ENCODE results near the gene PICK1.

PICK1 gene

DNA sequence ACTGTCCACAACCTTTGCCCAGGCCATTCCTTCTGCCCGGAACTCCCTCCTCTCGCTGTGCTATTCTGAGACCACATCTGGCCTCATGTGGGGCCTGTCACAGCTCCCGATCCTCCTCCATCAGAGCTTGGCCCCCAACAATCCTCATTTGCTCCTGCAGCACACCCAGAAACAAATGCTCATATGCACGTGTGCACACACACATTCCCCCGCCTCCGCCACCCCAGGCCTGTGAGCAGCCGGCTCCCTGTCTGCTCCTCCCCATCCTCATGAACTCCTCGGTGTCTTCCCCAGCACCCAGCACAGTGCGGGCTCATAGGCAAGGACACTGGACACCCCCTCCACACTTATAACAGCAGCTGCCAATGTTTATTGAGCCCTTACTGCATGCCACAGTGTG is 29.7 kb upstream of the PICK1 start:
- TF ChIP-seq ZBTB7A (IDR thresholded peaks at IDR 0.05; ENCODE audit: low read depth) (no peak), NFIC (IDR thresholded peaks at IDR 0.05) (no peak), RAD21 (IDR thresholded peaks at IDR 0.05; ENCODE audit: low read depth) (no peak), CREB1 (IDR thresholded peaks at IDR 0.05; ENCODE audit: low read depth) (no peak), CEBPB (IDR thresholded peaks at IDR 0.05) (no peak), YY1 (IDR thresholded peaks at IDR 0.05; ENCODE audit: low read depth) (no peak), TCF12 (IDR thresholded peaks at IDR 0.05; ENCODE audit: low read depth) (no peak)

DNA sequence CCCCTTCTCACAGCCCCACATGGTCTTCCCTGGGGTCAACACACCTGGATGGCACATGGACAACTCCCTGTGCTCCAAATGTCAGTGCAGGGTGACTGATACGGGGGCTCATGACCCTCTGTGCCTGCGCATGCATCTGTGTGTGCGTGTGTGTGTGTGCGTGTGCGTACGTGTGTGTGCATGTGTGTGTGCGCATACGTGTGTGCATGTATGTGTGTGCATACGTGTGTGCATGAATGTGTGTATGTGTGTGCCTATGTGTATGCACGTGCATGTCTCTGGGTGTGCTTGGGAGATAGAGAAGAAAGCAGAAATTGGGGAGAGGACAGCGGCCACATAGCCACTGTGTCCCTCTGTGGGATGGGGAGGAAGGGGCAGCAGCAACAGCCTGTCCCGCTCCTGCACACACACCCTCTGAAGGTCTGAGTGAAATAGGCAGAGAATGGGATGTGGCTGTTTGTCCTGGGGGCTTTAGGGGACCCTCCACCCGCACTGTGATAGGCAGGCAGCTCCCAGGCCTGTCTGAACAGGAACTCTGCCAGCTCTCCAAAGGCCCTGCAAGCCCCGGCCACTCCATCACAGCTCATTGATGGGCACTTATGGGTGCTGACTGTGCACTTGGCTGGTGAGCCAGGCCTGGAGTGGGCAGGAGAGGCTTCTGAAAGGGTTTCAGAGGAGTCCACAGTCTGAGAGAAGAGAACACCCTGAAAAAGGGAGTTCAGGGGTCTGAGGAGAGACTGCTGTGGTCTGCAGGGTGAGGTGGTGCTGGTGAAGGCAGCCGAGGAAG is 28.7 kb upstream of the PICK1 start:
- TF ChIP-seq ZBTB7A (IDR thresholded peaks at IDR 0.05; ENCODE audit: low read depth) (no peak), TAF1 (IDR thresholded peaks at IDR 0.05; ENCODE audit: low read depth) (no peak), CREB1 (IDR thresholded peaks at IDR 0.05; ENCODE audit: low read depth) (no peak), EGR1 (IDR thresholded peaks at IDR 0.05) (no peak)

DNA sequence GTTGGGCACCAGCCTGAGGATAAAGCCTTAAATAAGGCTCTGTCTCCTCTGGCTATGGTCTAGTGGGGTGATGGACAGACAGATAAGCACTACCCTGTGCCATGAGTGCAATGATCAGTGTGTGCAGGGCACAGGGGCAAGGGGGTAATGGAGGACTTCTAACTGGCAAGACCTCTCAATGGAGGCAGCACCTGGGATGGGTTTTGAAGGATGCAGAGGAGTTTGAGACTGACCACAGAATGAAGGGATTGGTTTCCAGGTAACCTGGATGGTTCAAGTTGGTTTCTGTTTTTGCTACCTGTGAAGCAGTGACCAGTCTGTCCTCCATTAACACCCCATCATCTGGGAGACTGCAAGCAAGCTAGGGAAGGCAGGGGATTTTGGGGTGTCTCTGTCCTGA is 27.8 kb upstream of the PICK1 start:
- TF ChIP-seq, protein P1, sequence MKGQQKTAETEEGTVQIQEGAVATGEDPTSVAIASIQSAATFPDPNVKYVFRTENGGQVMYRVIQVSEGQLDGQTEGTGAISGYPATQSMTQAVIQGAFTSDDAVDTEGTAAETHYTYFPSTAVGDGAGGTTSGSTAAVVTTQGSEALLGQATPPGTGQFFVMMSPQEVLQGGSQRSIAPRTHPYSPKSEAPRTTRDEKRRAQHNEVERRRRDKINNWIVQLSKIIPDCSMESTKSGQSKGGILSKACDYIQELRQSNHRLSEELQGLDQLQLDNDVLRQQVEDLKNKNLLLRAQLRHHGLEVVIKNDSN (IDR thresholded peaks at IDR 0.05), result no peak
- TF ChIP-seq CREB1 (IDR thresholded peaks at IDR 0.05; ENCODE audit: low read depth), result no peak
- TF ChIP-seq, protein P2, sequence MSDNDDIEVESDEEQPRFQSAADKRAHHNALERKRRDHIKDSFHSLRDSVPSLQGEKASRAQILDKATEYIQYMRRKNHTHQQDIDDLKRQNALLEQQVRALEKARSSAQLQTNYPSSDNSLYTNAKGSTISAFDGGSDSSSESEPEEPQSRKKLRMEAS (IDR thresholded peaks at IDR 0.05), result no peak
- TF ChIP-seq, protein P3, sequence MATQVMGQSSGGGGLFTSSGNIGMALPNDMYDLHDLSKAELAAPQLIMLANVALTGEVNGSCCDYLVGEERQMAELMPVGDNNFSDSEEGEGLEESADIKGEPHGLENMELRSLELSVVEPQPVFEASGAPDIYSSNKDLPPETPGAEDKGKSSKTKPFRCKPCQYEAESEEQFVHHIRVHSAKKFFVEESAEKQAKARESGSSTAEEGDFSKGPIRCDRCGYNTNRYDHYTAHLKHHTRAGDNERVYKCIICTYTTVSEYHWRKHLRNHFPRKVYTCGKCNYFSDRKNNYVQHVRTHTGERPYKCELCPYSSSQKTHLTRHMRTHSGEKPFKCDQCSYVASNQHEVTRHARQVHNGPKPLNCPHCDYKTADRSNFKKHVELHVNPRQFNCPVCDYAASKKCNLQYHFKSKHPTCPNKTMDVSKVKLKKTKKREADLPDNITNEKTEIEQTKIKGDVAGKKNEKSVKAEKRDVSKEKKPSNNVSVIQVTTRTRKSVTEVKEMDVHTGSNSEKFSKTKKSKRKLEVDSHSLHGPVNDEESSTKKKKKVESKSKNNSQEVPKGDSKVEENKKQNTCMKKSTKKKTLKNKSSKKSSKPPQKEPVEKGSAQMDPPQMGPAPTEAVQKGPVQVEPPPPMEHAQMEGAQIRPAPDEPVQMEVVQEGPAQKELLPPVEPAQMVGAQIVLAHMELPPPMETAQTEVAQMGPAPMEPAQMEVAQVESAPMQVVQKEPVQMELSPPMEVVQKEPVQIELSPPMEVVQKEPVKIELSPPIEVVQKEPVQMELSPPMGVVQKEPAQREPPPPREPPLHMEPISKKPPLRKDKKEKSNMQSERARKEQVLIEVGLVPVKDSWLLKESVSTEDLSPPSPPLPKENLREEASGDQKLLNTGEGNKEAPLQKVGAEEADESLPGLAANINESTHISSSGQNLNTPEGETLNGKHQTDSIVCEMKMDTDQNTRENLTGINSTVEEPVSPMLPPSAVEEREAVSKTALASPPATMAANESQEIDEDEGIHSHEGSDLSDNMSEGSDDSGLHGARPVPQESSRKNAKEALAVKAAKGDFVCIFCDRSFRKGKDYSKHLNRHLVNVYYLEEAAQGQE (IDR thresholded peaks at IDR 0.05; ENCODE audit: low read depth), result no peak
- no peak for TF ChIP-seq ZBTB7A (IDR thresholded peaks at IDR 0.05; ENCODE audit: low read depth)
- TF ChIP-seq EP300 (IDR thresholded peaks at IDR 0.05; ENCODE audit: borderline replicate concordance), result no peak
- TF ChIP-seq YY1 (IDR thresholded peaks at IDR 0.05; ENCODE audit: low read depth), result no peak
- no peak for TF ChIP-seq TCF12 (IDR thresholded peaks at IDR 0.05; ENCODE audit: low read depth)
- TF ChIP-seq TEAD4 (IDR thresholded peaks at IDR 0.05), result no peak
- no peak for TF ChIP-seq FOXM1 (IDR thresholded peaks at IDR 0.05; ENCODE audit: borderline replicate concordance, low read depth)
- TF ChIP-seq NFIC (IDR thresholded peaks at IDR 0.05), result no peak
- no peak for TF ChIP-seq CEBPB (IDR thresholded peaks at IDR 0.05)
- no peak for TF ChIP-seq EGR1 (IDR thresholded peaks at IDR 0.05)
- no peak for TF ChIP-seq RAD21 (IDR thresholded peaks at IDR 0.05; ENCODE audit: low read depth)
- no peak for TF ChIP-seq TAF1 (IDR thresholded peaks at IDR 0.05; ENCODE audit: low read depth)

DNA sequence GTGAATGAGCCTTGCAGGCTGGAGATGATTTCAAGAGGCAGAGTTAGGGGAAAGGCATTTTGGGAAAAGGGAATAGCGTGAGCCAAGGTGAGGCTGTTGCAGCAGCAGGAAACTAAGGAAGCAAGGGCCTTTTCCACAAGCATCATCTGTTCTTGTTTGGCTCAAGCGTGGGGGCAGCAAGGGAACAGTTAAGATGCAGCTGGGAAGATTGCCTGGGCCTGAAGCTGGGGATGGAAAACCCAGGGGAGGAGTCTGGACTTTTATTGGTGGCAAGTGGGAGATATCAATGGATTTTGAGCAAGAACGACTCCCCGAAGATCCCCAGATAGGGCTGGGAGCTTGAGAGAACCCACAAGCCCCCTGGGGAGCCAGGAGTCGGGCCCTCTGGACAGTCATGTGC is 27.3 kb upstream of the PICK1 start:
- TF ChIP-seq CREB1 (IDR thresholded peaks at IDR 0.05; ENCODE audit: low read depth) (no peak), EP300 (IDR thresholded peaks at IDR 0.05; ENCODE audit: borderline replicate concordance) (no peak), RAD21 (IDR thresholded peaks at IDR 0.05; ENCODE audit: low read depth) (no peak), ZBTB7A (IDR thresholded peaks at IDR 0.05; ENCODE audit: low read depth) (no peak), CEBPB (IDR thresholded peaks at IDR 0.05) (no peak), TEAD4 (IDR thresholded peaks at IDR 0.05) (no peak), EGR1 (IDR thresholded peaks at IDR 0.05) (no peak), TAF1 (IDR thresholded peaks at IDR 0.05; ENCODE audit: low read depth) (no peak), NFIC (IDR thresholded peaks at IDR 0.05) (no peak), FOXM1 (IDR thresholded peaks at IDR 0.05; ENCODE audit: borderline replicate concordance, low read depth) (no peak)
- TF ChIP-seq, protein P1 (IDR thresholded peaks at IDR 0.05), result no peak
- TF ChIP-seq, protein P2 (IDR thresholded peaks at IDR 0.05), result no peak

DNA sequence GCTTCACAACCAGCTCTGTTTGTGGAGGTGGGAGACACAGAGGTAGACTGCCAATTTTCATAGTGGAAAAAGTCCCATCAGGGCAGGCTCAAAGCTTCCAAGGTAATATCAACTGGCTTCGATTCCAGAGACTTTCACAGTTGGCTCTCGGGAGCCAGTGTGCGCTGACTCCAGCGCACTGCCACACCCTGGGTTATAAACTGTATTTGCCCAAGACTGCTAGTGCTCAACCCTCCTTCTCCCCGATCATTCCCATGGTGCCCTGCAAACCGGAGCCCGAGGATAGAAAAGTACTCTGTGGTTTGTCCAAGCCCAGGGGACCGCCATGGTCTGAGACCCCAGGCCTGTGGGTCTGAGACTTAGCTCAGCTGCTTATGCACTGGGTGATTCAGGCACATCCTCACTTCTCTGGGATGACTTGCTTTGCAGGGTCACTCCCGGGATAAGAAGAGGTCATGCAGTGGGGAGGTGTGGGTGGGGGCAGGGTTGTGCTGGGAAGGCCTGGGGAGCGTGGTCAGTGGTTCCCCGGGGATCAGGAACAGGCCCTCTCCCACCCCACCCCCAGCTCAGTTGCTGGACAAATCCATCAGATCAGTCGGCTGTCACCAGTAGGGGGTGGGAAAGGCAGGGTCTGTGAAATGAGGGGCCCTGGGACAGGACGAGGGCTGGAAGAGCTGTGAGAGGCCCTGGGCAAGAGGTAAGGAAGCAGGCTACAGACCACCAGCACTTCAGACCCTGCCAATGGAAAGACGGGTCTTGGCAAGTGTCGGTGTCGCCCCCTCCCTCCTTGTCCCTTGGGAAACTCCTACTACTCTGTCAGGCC is 26.7 kb upstream of the PICK1 start:
- no peak for TF ChIP-seq TAF1 (IDR thresholded peaks at IDR 0.05; ENCODE audit: low read depth)
- TF ChIP-seq, protein P2 (IDR thresholded peaks at IDR 0.05), result no peak

DNA sequence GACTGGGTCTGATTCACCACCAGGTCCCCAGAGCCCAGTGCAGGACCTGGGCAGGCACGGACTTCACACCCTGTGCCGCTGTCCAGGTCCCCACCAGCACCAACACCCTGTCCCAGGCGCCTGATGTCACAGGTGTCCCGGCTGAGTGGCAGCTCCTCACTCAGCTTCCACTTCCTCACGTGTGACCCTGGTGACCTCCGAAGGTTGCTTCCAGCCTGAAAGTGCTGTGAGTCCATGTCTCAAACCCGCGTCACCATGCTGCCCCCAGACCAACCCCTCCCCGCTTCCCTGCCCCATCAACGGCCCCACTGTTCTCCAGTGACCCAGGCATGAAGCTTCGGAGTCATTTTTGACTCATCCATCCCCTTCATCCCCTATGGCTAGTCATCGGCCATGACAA is 25.7 kb upstream of the PICK1 start:
- TF ChIP-seq EGR1 (IDR thresholded peaks at IDR 0.05) (no peak), TAF1 (IDR thresholded peaks at IDR 0.05; ENCODE audit: low read depth) (no peak), TEAD4 (IDR thresholded peaks at IDR 0.05) (no peak), TCF12 (IDR thresholded peaks at IDR 0.05; ENCODE audit: low read depth) (no peak), FOXM1 (IDR thresholded peaks at IDR 0.05; ENCODE audit: borderline replicate concordance, low read depth) (no peak), CREB1 (IDR thresholded peaks at IDR 0.05; ENCODE audit: low read depth) (no peak), YY1 (IDR thresholded peaks at IDR 0.05; ENCODE audit: low read depth) (no peak), RAD21 (IDR thresholded peaks at IDR 0.05; ENCODE audit: low read depth) (no peak), NFIC (IDR thresholded peaks at IDR 0.05) (no peak), ZBTB7A (IDR thresholded peaks at IDR 0.05; ENCODE audit: low read depth) (no peak), EP300 (IDR thresholded peaks at IDR 0.05; ENCODE audit: borderline replicate concordance) (no peak), CEBPB (IDR thresholded peaks at IDR 0.05) (no peak)
- TF ChIP-seq, protein P1 (IDR thresholded peaks at IDR 0.05), result no peak
- TF ChIP-seq, protein P2 (IDR thresholded peaks at IDR 0.05), result no peak
- TF ChIP-seq, protein P3 (IDR thresholded peaks at IDR 0.05; ENCODE audit: low read depth), result no peak
